Endothelial cell of umbilical vein (primary cell): ENCODE results near the gene KDSR. TPM values are rescaled to one million over a fixed set of nuclear protein-coding genes. Genes with fewer than 3 reads are reported as not detected.

Experiments
- BruUV-seq: library from RNA; stranded (reverse); fragments of 400-500 nt; replicated peaks from 2 replicates; lab custom pipeline; 2021; lab: Mats Ljungman, UMichigan
- CTCF ChIA-PET: fragments of 300-600, 350-600 bp; sonication (Branson Sonifier 250); formaldehyde crosslinking; loops from one replicate; lab custom pipeline; 2021; ENCODE audit warnings: antibody characterized with exemption, inconsistent platforms; lab: Charles Lee
- POLR2A ChIA-PET: fragments of 300-600, 350-600 bp; sonication (Branson Sonifier 250); formaldehyde crosslinking; loops from one replicate; lab custom pipeline; 2021; ENCODE audit warnings: antibody characterized with exemption, inconsistent platforms; lab: Charles Lee
- DNase-seq: peaks from one replicate; pipeline ENCODE4 v3.0.0-alpha.2; 2011; ENCODE audit warnings: low read depth, low spot score
- FAIRE-seq: peaks from 2 replicates; lab custom pipeline; 2011; peaks lifted over from hg19 to GRCh38; lab: Jason Lieb, UNC
- H2AFZ ChIP-seq: 2 replicates; pipeline ENCODE4 v1.6.0; 2012; ENCODE audit warnings: low read depth, low read length, control low read depth, inconsistent platforms
- H3K27ac ChIP-seq: 2 replicates; pipeline ENCODE4 v1.5.1; 2011; ENCODE audit warnings: low read depth, mild to moderate bottlenecking, control low read depth, low read length, moderate library complexity; ENCODE audit not compliant: insufficient read depth
- H3K27me3 ChIP-seq, 2 experiments: 2 replicates each; pipeline versions ENCODE4 v1.6.0 to v1.6.1; 2011; ENCODE audit warnings: low read length in 2 of 2, mixed read lengths in 1 of 2; ENCODE audit not compliant: control insufficient read depth in 2 of 2, insufficient read depth in 2 of 2
- H3K36me3 ChIP-seq, 2 experiments: 2 replicates in 1 of 2; 3 replicates in 1 of 2; pipeline ENCODE4 v1.5.1; 2011; ENCODE audit warnings: low read length in 2 of 2, mild to moderate bottlenecking in 1 of 2, moderate library complexity in 1 of 2; ENCODE audit not compliant: control insufficient read depth in 2 of 2, insufficient read depth in 2 of 2; ENCODE audit errors: extremely low read depth in 1 of 2
- H3K4me1 ChIP-seq: 3 replicates; pipeline ENCODE4 v1.5.1; 2011; ENCODE audit warnings: mild to moderate bottlenecking, low read length; ENCODE audit not compliant: control insufficient read depth, insufficient read depth; ENCODE audit errors: extremely low read depth
- H3K4me2 ChIP-seq: 2 replicates; pipeline ENCODE4 v1.6.1; 2011; ENCODE audit warnings: low read length, control low read depth, mixed read lengths; ENCODE audit not compliant: insufficient read depth
- H3K4me3 ChIP-seq, 3 experiments: fragments of 200-600 bp in 1 of 3; sonication (generic), shearing (Covaris generic) in 1 of 3; replicated peaks in 1 of 3; 2 replicates each; pipeline ENCODE4 v1.5.1; 2011 to 2016; ENCODE audit warnings: control low read depth in 3 of 3, low read length in 3 of 3, mild to moderate bottlenecking in 2 of 3, inconsistent platforms in 1 of 3, low read depth in 1 of 3, moderate library complexity in 1 of 3; ENCODE audit not compliant: insufficient read depth in 1 of 3
- H3K79me2 ChIP-seq: 2 replicates; pipeline ENCODE4 v1.6.0; 2012; ENCODE audit warnings: low read length, inconsistent platforms; ENCODE audit not compliant: control insufficient read depth, insufficient read depth
- H3K9ac ChIP-seq: replicated peaks from 2 replicates; pipeline ENCODE3; 2011; ENCODE audit warnings: low read length, control low read depth; ENCODE audit not compliant: insufficient read depth; ENCODE audit errors: extremely low read depth
- H3K9me1 ChIP-seq: replicated peaks from 3 replicates; pipeline ENCODE4 v1.6.0; 2011; ENCODE audit warnings: mild to moderate bottlenecking, low read length; ENCODE audit not compliant: control insufficient read depth, insufficient read depth; ENCODE audit errors: extremely low read depth
- H3K9me3 ChIP-seq: replicated peaks from 2 replicates; pipeline ENCODE4 v1.5.1; 2012; ENCODE audit warnings: low read length, inconsistent platforms; ENCODE audit not compliant: control insufficient read depth, insufficient read depth
- H4K20me1 ChIP-seq: replicated peaks from 2 replicates; pipeline ENCODE3; 2011; ENCODE audit warnings: mild to moderate bottlenecking, low read length; ENCODE audit not compliant: control insufficient read depth, insufficient read depth; ENCODE audit errors: extremely low read depth
- CTCF ChIP-seq, 2 donors: IDR thresholded peaks; 1 replicate in 1 of 2; 2 replicates in 1 of 2; pipeline ENCODE4 v1.5.1; 2011; ENCODE audit warnings: low read length in 2 of 2, mild to moderate bottlenecking in 2 of 2, moderate library complexity in 2 of 2, control low read depth in 1 of 2, inconsistent platforms in 1 of 2, low read depth in 1 of 2; ENCODE audit not compliant: insufficient read depth in 1 of 2; ENCODE audit errors: extremely low read depth in 1 of 2
- EZH2 ChIP-seq: IDR thresholded peaks from 2 replicates; pipeline ENCODE4 v1.6.1; 2012; ENCODE audit warnings: borderline replicate concordance, low read depth, mild to moderate bottlenecking, moderate library complexity, low read length, inconsistent platforms; ENCODE audit not compliant: severe bottlenecking
- FOS ChIP-seq: IDR thresholded peaks from 2 replicates; pipeline ENCODE4 v1.6.1; 2011; ENCODE audit warnings: mild to moderate bottlenecking, low read length, moderate library complexity, borderline replicate concordance; ENCODE audit not compliant: insufficient read depth
- GATA2 ChIP-seq: IDR thresholded peaks from 2 replicates; pipeline ENCODE4 v1.7.0; 2011; ENCODE audit warnings: low read depth, mild to moderate bottlenecking, moderate library complexity, mixed read lengths, low read length; ENCODE audit not compliant: insufficient read length, insufficient read depth
- JUN ChIP-seq: IDR thresholded peaks from 2 replicates; pipeline ENCODE4 v1.6.1; 2011; ENCODE audit warnings: borderline replicate concordance, low read depth; ENCODE audit not compliant: insufficient read length, insufficient read depth
- MAX ChIP-seq: IDR thresholded peaks from 2 replicates; pipeline ENCODE4 v1.6.1; 2011; ENCODE audit not compliant: insufficient read depth, insufficient read length
- MYC ChIP-seq: IDR thresholded peaks from one replicate; pipeline ENCODE4 v1.6.1; 2011; ENCODE audit warnings: mild to moderate bottlenecking, low read depth, low read length
- POLR2A ChIP-seq: IDR thresholded peaks from 2 replicates; pipeline ENCODE4 v1.6.1; 2012; ENCODE audit warnings: low read depth, mild to moderate bottlenecking, control low read depth, low read length
- POLR2AphosphoS5 ChIP-seq: IDR thresholded peaks from 2 replicates; pipeline ENCODE4 v1.6.1; 2012; ENCODE audit warnings: low read depth, mild to moderate bottlenecking, control low read depth, low read length, moderate library complexity; ENCODE audit not compliant: insufficient read depth
- dilution Hi-C: fragments of 300-500 bp; cut with MboI; formaldehyde crosslinking; loops from one replicate; pipeline ENCODE4 v1.15.0; 2019; ENCODE audit warnings: low sequenced_read_pairs; ENCODE audit not compliant: extremely low pct_ligation_motif_present
- intact Hi-C: fragments of 100-400 bp; cut with micrococcal nuclease; formaldehyde crosslinking; loops from one replicate; pipeline ENCODE4 v1.10.0; 2022
- polyA plus RNA-seq, 4 experiments: library from polyadenylated mRNA; depleted of rRNA in 3 of 4; stranded (reverse) in 3 of 4; unstranded in 1 of 4; fragments of >200 nt; gene quantifications; 2 replicates each; pipeline versions ENCODE4 v1.2.1 to v1.2.3, GENCODE V29; 2011 to 2012; ENCODE audit warnings: missing spikeins in 1 of 4
- total RNA-seq: library from RNA; stranded (reverse); gene quantifications from 2 replicates; pipeline ENCODE4 v1.2.3, GENCODE V29; 2021

KDSR gene
- total and polyA plus RNA-seq, 2 donors (not counting 3 experiments of a cell fraction or from before 2014, with no cell fraction given): 17.1 to 43.1 TPM

GRCh38 chr18:63378919-63379638 lies 12.1 kb upstream of the KDSR start:
- no TSS peak for BruUV-seq
- Histone ChIP-seq H3K36me3 (peaks cover 0 to 4% of the 10 kb centered on the region in 2 experiments), H3K4me2 (peak overlapping the region; percentile 89), H3K4me1 (peaks cover 7% of the 10 kb centered on the region), H3K27ac (peak overlapping the region; percentile 36), H3K4me3 (peak overlapping the region in 1 of 3 experiments; percentile 53), H3K79me2 (no peaks in the 10 kb centered on the region), H4K20me1 (no peaks in the 10 kb centered on the region), H3K9me3 (no peaks in the 10 kb centered on the region), H3K9me1 (no peaks in the 10 kb centered on the region), H3K27me3 (no peaks in the 10 kb centered on the region), H2AFZ (peak overlapping the region; percentile 36), H3K9ac (peak overlapping the region; percentile 24)
- DNase-seq (peak; percentile 45), FAIRE-seq (no peak)
- intact Hi-C loops (no loop called here), dilution Hi-C loops (no loop called here)
- TF ChIP-seq GATA2 (peak; percentile 14), MYC (no peak), FOS (no peak)
- POLR2A ChIA-PET: no interaction called here
- CTCF ChIA-PET: no interaction called here

- Histone ChIP-seq H3K9ac (no peak overlapping the region), H3K27me3 (no peaks in the 10 kb centered on the region), H2AFZ (no peak overlapping the region), H3K4me3 (no peak overlapping the region), H3K36me3 (no peaks in the 10 kb centered on the region), H4K20me1 (no peaks in the 10 kb centered on the region), H3K9me3 (no peaks in the 10 kb centered on the region), H3K79me2 (no peaks in the 10 kb centered on the region), H3K27ac (no peak overlapping the region), H3K4me1 (peaks cover 7% of the 10 kb centered on the region), H3K4me2 (no peak overlapping the region), H3K9me1 (no peaks in the 10 kb centered on the region)
- DNase-seq (no peak), FAIRE-seq (no peak)
- POLR2A ChIA-PET: no interaction called here
- intact Hi-C loops: no loop called here
- TF ChIP-seq MAX: no peak
- no peak for TF ChIP-seq MYC
- TF ChIP-seq JUN: no peak
- TF ChIP-seq CTCF (IDR thresholded peaks at IDR 0.05; ENCODE audit: extremely low read depth in 1 of 2, insufficient read depth in 1 of 2, low read depth in 1 of 2, low read length in 2 of 2): no peak
- TF ChIP-seq GATA2: no peak
- no peak for TF ChIP-seq POLR2AphosphoS5
- no peak for TF ChIP-seq FOS
- no peak for TF ChIP-seq POLR2A
- TF ChIP-seq EZH2: no peak
- BruUV-seq: no TSS peak
- CTCF ChIA-PET: no interaction called here
- dilution Hi-C loops: no loop called here
Observed at GRCh38 chr18:63377275-63377980, 10.4 kb upstream of the KDSR start.
